GM12878 (cell line): Measurements from ENCODE around the gene TSPAN11. TPM values are rescaled to one million over a fixed set of nuclear protein-coding genes. Genes with fewer than 3 reads are reported as not detected.

ENCODE experiments used
- ATAC-seq: fragments of 200-7000 bp; cut with Tn5 transposase; 3 replicates; pipeline ENCODE4 v1.9.1; 2020; ENCODE audit warnings: mild to moderate bottlenecking, moderate library complexity
- BruUV-seq: library from RNA; stranded (reverse); fragments of 400-500 nt; replicated peaks from 2 replicates; lab custom pipeline; 2021; lab: Mats Ljungman, UMichigan
- CTCF ChIA-PET: fragments of 300-600 bp; sonication (Branson Sonifier 250); formaldehyde crosslinking; extraction: SDS; loops from one replicate; lab custom pipeline; 2021; ENCODE audit warnings: inconsistent platforms; lab: Yijun Ruan, JAX
- POLR2A ChIA-PET: fragments of 350-600 bp; formaldehyde crosslinking; extraction: SDS; loops from one replicate; lab custom pipeline; 2021; ENCODE audit warnings: inconsistent platforms; lab: Charles Lee
- RAD21 ChIA-PET: fragments of 300-600 bp; sonication (Branson Sonifier 250); formaldehyde crosslinking; loops from one replicate; lab custom pipeline; 2023; ENCODE audit warnings: antibody characterized with exemption; ENCODE audit not compliant: unreplicated experiment; lab: Charles Lee
- SMC1A ChIA-PET: fragments of 300-600 bp; sonication (Branson Sonifier 250); formaldehyde crosslinking; loops from one replicate; lab custom pipeline; 2023; ENCODE audit not compliant: unreplicated experiment, uncharacterized antibody; lab: Charles Lee
- DNase-seq: peaks from one replicate; pipeline ENCODE4 v3.0.0-alpha.2; 2011; ENCODE audit warnings: low read depth, low spot score
- FAIRE-seq: peaks from 3 replicates; lab custom pipeline; 2011; peaks lifted over from hg19 to GRCh38; lab: Jason Lieb, UNC
- H2AFZ ChIP-seq: 2 replicates; pipeline ENCODE4 v1.6.0; 2011; ENCODE audit warnings: low read depth, low read length, control low read depth; ENCODE audit not compliant: control insufficient read depth
- H3K27ac ChIP-seq: 2 replicates; pipeline ENCODE4 v1.5.1; 2011; ENCODE audit warnings: control low read depth; ENCODE audit not compliant: control insufficient read depth, insufficient read depth
- H3K27me3 ChIP-seq, 2 experiments: replicated peaks in 1 of 2; 2 replicates each; pipeline versions ENCODE4 v1.6.0 to v1.6.1; 2011; ENCODE audit warnings: low read length in 1 of 2; ENCODE audit not compliant: control insufficient read depth in 2 of 2, insufficient read depth in 2 of 2
- H3K36me3 ChIP-seq, 2 experiments: 2 replicates each; pipeline ENCODE4 v1.5.1; 2011; ENCODE audit warnings: low read length in 1 of 2; ENCODE audit not compliant: control insufficient read depth in 2 of 2, insufficient read depth in 2 of 2
- H3K4me1 ChIP-seq: 2 replicates; pipeline ENCODE4 v1.6.1; 2011; ENCODE audit warnings: mild to moderate bottlenecking, low read length, moderate library complexity, mixed read lengths; ENCODE audit not compliant: control insufficient read depth, insufficient read depth
- H3K4me2 ChIP-seq: 2 replicates; pipeline ENCODE4 v1.6.0; 2011; ENCODE audit warnings: control low read depth; ENCODE audit not compliant: control insufficient read depth, insufficient read depth
- H3K4me3 ChIP-seq: fragments of 200-600 bp; sonication (generic); 2 replicates; pipeline ENCODE4 v1.5.1; 2016
- H3K79me2 ChIP-seq: 2 replicates; pipeline ENCODE4 v1.6.0; 2011; ENCODE audit warnings: low read length; ENCODE audit not compliant: control insufficient read depth, insufficient read depth
- H3K9ac ChIP-seq: 2 replicates; pipeline ENCODE4 v1.8.0; 2011; ENCODE audit warnings: low read length, control low read depth, mixed read lengths; ENCODE audit not compliant: control insufficient read depth, insufficient read depth
- H3K9me3 ChIP-seq: replicated peaks from 3 replicates; pipeline ENCODE4 v1.5.1; 2011; ENCODE audit warnings: mild to moderate bottlenecking, low read length; ENCODE audit not compliant: control insufficient read depth, insufficient read depth
- H4K20me1 ChIP-seq: 2 replicates; pipeline ENCODE4 v1.6.0; 2011; ENCODE audit not compliant: control insufficient read depth, insufficient read depth
- BCL3 ChIP-seq: IDR thresholded peaks from 2 replicates; pipeline ENCODE4 v1.6.1; 2011; ENCODE audit warnings: borderline replicate concordance, low read depth, mild to moderate bottlenecking, moderate library complexity, low read length; ENCODE audit not compliant: insufficient read depth, poor library complexity, severe bottlenecking
- CBFB ChIP-seq: IDR thresholded peaks from 2 replicates; pipeline ENCODE4 v1.6.1; 2016; ENCODE audit warnings: antibody characterized with exemption, low read depth
- CBX5 ChIP-seq: sonication (generic); IDR thresholded peaks from 2 replicates; pipeline ENCODE4 v1.6.1; 2016; ENCODE audit warnings: low read depth, moderate library complexity, mild to moderate bottlenecking, inconsistent platforms
- HDAC2 ChIP-seq: fragments of 200-600 bp; sonication (generic); IDR thresholded peaks from 2 replicates; pipeline ENCODE4 v1.6.1; 2017
- IRF3 ChIP-seq: fragments of 450-650 bp; IDR thresholded peaks from 2 replicates; pipeline ENCODE4 v1.6.1; 2014; ENCODE audit warnings: mild to moderate bottlenecking
- NR2C2 ChIP-seq: IDR thresholded peaks from 2 replicates; pipeline ENCODE4 v1.6.1; 2011; ENCODE audit warnings: borderline replicate concordance, low read depth; ENCODE audit not compliant: control insufficient read depth, insufficient read length
- TCF7 ChIP-seq: IDR thresholded peaks from 2 replicates; pipeline ENCODE4 v1.6.1; 2014; ENCODE audit warnings: antibody characterized with exemption, borderline replicate concordance
- ZNF687 ChIP-seq: fragments of 450-650 bp; IDR thresholded peaks from 2 replicates; pipeline ENCODE4 v1.6.1; 2017; ENCODE audit warnings: mild to moderate bottlenecking, moderate library complexity
- WGBS: methylation state at CpG from one replicate; pipeline ENCODE4 v1.1.6; 2016; ENCODE audit warnings: low lambda C conversion rate; ENCODE audit not compliant: insufficient replicate concordance, insufficient coverage; ENCODE audit errors: missing lambda C conversion rate; 5-methylcytosine and 5-hydroxymethylcytosine counted together
- in situ Hi-C: fragments of 300-500 bp; cut with MboI; formaldehyde crosslinking; loops from 9 replicates; pipeline ENCODE4 v1.14.3; 2018; ENCODE audit warnings: mixed read lengths
- intact Hi-C: fragments of 100-400 bp; cut with micrococcal nuclease; formaldehyde crosslinking; loops from one replicate; pipeline ENCODE4 v1.14.2; 2022; ENCODE audit not compliant: unreplicated experiment
- polyA plus RNA-seq, 11 experiments: library from polyadenylated mRNA; depleted of rRNA in 4 of 11; unstranded in 6 of 11; stranded (reverse) in 5 of 11; fragments of >200 nt; fragmentation: Nextera tagmentation in 4 of 11; fragmentation: Illumina TruSeq in 1 of 11; extraction: Ambion mirVana in 4 of 11; extraction: Trizol in 1 of 11; gene quantifications; 1 replicate in 1 of 11; 2 replicates in 10 of 11; pipeline versions ENCODE4 v1.2.1 to v1.2.3, GENCODE V29; 2011 to 2016; ENCODE audit warnings: inconsistent platforms in 2 of 11, missing spikeins in 2 of 11, low read depth in 1 of 11
- total RNA-seq, 4 experiments: library from RNA; depleted of rRNA in 3 of 4; stranded (reverse); fragments of >200 nt in 3 of 4; fragmentation: Illumina TruSeq in 1 of 4; extraction: Trizol in 1 of 4; gene quantifications; 2 replicates each; pipeline versions ENCODE4 v1.2.1 to v1.2.3, GENCODE V29; 2013 to 2021

The TSPAN11 gene
- total and polyA plus RNA-seq, 10 of the 15 experiments (the other 5 are each of a cell fraction or from before 2014, with no cell fraction given), result under 0.01 to 0.27 (median 0.04) TPM; not detected in 6

- ChIA-PET POLR2A (no interaction called here), SMC1A (interaction anchor here (1.2 kb wide), 1 partner anchor 35 kb away, joined by 4 read pairs; no protein-coding TSS in a partner anchor), RAD21 (no interaction called here), CTCF (interaction anchor here (0.9 to 1.4 kb wide), 3 partner anchors 9 to 184 kb away, joined by 3 to 4 read pairs (median 3); no protein-coding TSS in a partner anchor)
- intact Hi-C loops (no loop called here), in situ Hi-C loops (no loop called here)
- ATAC-seq (no peak), FAIRE-seq (no peak), DNase-seq (no peak)
- Histone ChIP-seq H2AFZ (no peak overlapping the region), H3K4me3 (no peak overlapping the region), H3K9me3 (no peaks in the 10 kb centered on the region), H3K36me3 (no peaks in the 10 kb centered on the region), H4K20me1 (no peaks in the 10 kb centered on the region), H3K27ac (no peak overlapping the region), H3K27me3 (peaks cover 0 to 3% of the 10 kb centered on the region in 2 experiments; a peak in 2 of 4 replicates), H3K4me1 (no peaks in the 10 kb centered on the region), H3K4me2 (no peak overlapping the region), H3K9ac (no peak overlapping the region), H3K79me2 (no peaks in the 10 kb centered on the region)
- 10% methylated on average over 3 of the region's 3 CpGs for WGBS
- TF ChIP-seq CBX5 (no peak), CBFB (no peak), IRF3 (no peak), ZNF687 (no peak), HDAC2 (no peak), NR2C2 (no peak), TCF7 (no peak), BCL3 (no peak)
- BruUV-seq, result no TSS peak
Measured at GRCh38 chr12:31034372-31034771, 107.8 kb downstream of the TSPAN11 start.
